ENCODE results near the gene GNB3. TPM values are rescaled to one million over a fixed set of nuclear protein-coding genes. Genes with fewer than 3 reads are reported as not detected.

GNB3 gene
- total and polyA plus RNA-seq, 2 donors (not counting 3 experiments of a cell fraction or from before 2014, with no cell fraction given), result 9.4 to 12.0 TPM

- H3K9me3 ChIP-seq (replicated peaks; ENCODE audit: control insufficient read depth, insufficient read depth, low read length), result no peaks in the 10 kb centered on the region
- H3K9ac ChIP-seq (replicated peaks; ENCODE audit: extremely low read depth, insufficient read depth, low read length), result no peak overlapping the region
- H3K27me3 ChIP-seq (ENCODE audit: control insufficient read depth in 2 of 2, insufficient read depth in 2 of 2, low read length in 2 of 2), result no peaks in the 10 kb centered on the region
- H2AFZ ChIP-seq (ENCODE audit: low read depth, low read length), result no peak overlapping the region
- no peak overlapping the region for H3K27ac ChIP-seq (ENCODE audit: insufficient read depth, low read depth, low read length)
- dilution Hi-C loops (cut with MboI; ENCODE audit: extremely low pct_ligation_motif_present, low sequenced_read_pairs) (no loop called here), intact Hi-C loops (cut with micrococcal nuclease) (no loop called here)
- no peak for TF ChIP-seq POLR2A (IDR thresholded peaks at IDR 0.05; ENCODE audit: low read depth, low read length)
- TF ChIP-seq JUN (IDR thresholded peaks at IDR 0.05; ENCODE audit: borderline replicate concordance, insufficient read depth, insufficient read length, low read depth), result no peak
- TF ChIP-seq MYC (IDR thresholded peaks at IDR 0.05; ENCODE audit: low read depth, low read length), result no peak
- no peak for TF ChIP-seq EZH2 (IDR thresholded peaks at IDR 0.05; ENCODE audit: borderline replicate concordance, low read depth, low read length, severe bottlenecking)
- TF ChIP-seq MAX (IDR thresholded peaks at IDR 0.05; ENCODE audit: insufficient read depth, insufficient read length), result no peak
- TF ChIP-seq GATA2 (IDR thresholded peaks at IDR 0.05; ENCODE audit: insufficient read depth, insufficient read length, low read depth, low read length), result no peak
- TF ChIP-seq FOS (IDR thresholded peaks at IDR 0.05; ENCODE audit: borderline replicate concordance, insufficient read depth, low read length), result no peak
- TF ChIP-seq CTCF (IDR thresholded peaks at IDR 0.05; ENCODE audit: extremely low read depth in 1 of 2, insufficient read depth in 1 of 2, low read depth in 1 of 2, low read length in 2 of 2), result no peak
- no peak for TF ChIP-seq POLR2AphosphoS5 (IDR thresholded peaks at IDR 0.05; ENCODE audit: insufficient read depth, low read depth, low read length)
- no peak overlapping the region for H3K4me3 ChIP-seq (replicated peaks in 1 of 3; ENCODE audit: insufficient read depth in 1 of 3, low read depth in 1 of 3, low read length in 3 of 3)
- ChIA-PET CTCF (interaction anchor here (0.9 to 4.6 kb wide), 5 partner anchors 10 to 37 kb away, joined by 3 to 30 read pairs (median 6); partner anchors contain the start of genes SPSB2 and TPI1), POLR2A (interaction anchor here (0.7 to 1.5 kb wide), 2 partner anchors 11 to 15 kb away, joined by 3 to 4 read pairs; no protein-coding TSS in a partner anchor)
- H3K36me3 ChIP-seq (ENCODE audit: control insufficient read depth in 2 of 2, extremely low read depth in 1 of 2, insufficient read depth in 2 of 2, low read length in 2 of 2), result peaks cover 23 to 30% of the 10 kb centered on the region in 2 experiments
- no peak overlapping the region for H3K4me2 ChIP-seq (ENCODE audit: insufficient read depth, low read length)
- no peak for FAIRE-seq
- H3K9me1 ChIP-seq (replicated peaks; ENCODE audit: control insufficient read depth, extremely low read depth, insufficient read depth, low read length), result no peaks in the 10 kb centered on the region
- H3K4me1 ChIP-seq (ENCODE audit: control insufficient read depth, extremely low read depth, insufficient read depth, low read length), result peaks cover 24% of the 10 kb centered on the region
- no peak for DNase-seq (ENCODE audit: low read depth, low spot score)
- H4K20me1 ChIP-seq (replicated peaks; ENCODE audit: control insufficient read depth, extremely low read depth, insufficient read depth, low read length), result no peaks in the 10 kb centered on the region
- H3K79me2 ChIP-seq (ENCODE audit: control insufficient read depth, insufficient read depth, low read length), result peaks cover 39% of the 10 kb centered on the region
- no TSS peak for BruUV-seq (replicated peaks)
Measured at GRCh38 chr12:6854036-6854435, 13.3 kb downstream of the GNB3 start.

Measured in endothelial cell of umbilical vein (primary cell).